ENCODE data around the gene CDKN1B.

The CDKN1B gene

GRCh38 chr12:12725956-12726554 is 8.9 kb downstream of the CDKN1B start:
- TF ChIP-seq CTCF (IDR thresholded peaks at IDR 0.05; ENCODE audit: low read depth, low read length, missing control alignments), result no peak
- DNase-seq (ENCODE audit: extremely low read depth, low read depth), result no peak
- peak overlapping the region; percentile 89 for H3K4me3 ChIP-seq (replicated peaks; ENCODE audit: low read depth, low read length)

DNA sequence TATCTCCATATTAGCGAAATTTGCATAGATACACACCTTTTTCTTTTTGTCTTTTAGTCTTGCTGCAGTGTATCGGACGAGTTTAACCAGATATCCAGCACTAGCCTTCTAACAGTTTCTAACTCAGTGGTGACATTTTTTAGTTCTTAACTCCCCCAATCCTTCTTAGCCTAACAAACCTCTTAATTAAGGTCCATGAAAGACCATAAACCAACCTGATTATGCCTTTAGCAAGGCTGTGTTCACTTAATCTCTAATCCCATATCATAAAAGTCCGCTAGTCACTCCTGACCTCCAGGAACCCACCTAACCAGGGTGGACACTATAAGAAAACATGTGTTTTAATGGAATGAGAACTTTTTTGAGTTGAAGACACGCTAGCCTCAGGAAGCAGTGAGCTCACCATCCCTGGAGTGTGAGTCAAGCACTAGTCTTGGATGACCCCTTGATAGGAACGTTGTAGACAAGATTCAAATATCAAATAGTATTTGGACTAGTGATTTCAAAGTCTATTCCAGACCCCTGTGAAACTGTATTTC is 9.5 kb downstream of the CDKN1B start:
- TF ChIP-seq CTCF (IDR thresholded peaks at IDR 0.05; ENCODE audit: low read depth, low read length, missing control alignments), result no peak
- peak overlapping the region; percentile 89 for H3K4me3 ChIP-seq (replicated peaks; ENCODE audit: low read depth, low read length)
- no peak for DNase-seq (ENCODE audit: extremely low read depth, low read depth)

GRCh38 chr12:12731178-12731577 is 14.0 kb downstream of the CDKN1B start:
- DNase-seq (ENCODE audit: extremely low read depth, low read depth), result no peak
- TF ChIP-seq CTCF (IDR thresholded peaks at IDR 0.05; ENCODE audit: low read depth, low read length, missing control alignments), result no peak
- H3K4me3 ChIP-seq (replicated peaks; ENCODE audit: low read depth, low read length), result no peak overlapping the region

DNA sequence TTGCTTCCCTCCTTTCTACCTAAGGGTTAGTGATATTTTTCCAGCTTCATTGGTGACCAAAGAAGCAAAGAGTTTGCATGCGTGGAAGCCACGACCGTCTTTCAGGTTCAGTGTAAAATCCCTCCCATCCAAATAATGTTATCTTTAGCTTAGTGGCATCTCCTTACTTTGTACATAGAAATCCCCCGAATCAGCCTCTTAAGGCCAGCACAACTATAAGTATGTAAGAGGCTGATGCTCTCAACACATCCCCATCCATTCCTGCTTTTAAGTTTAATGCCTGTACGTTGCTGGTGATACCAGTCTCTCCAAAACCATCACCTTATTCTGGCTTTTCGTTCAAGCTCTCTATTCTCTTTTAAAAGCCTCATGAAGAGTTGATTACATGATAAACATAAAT is 14.6 kb downstream of the CDKN1B start:
- DNase-seq (ENCODE audit: extremely low read depth, low read depth), result no peak
- no peak for TF ChIP-seq CTCF (IDR thresholded peaks at IDR 0.05; ENCODE audit: low read depth, low read length, missing control alignments)
- no peak overlapping the region for H3K4me3 ChIP-seq (replicated peaks; ENCODE audit: low read depth, low read length)

GRCh38 chr12:12733118-12733517 is 15.9 kb downstream of the CDKN1B start:
- TF ChIP-seq CTCF (IDR thresholded peaks at IDR 0.05; ENCODE audit: low read depth, low read length, missing control alignments), result no peak
- no peak for DNase-seq (ENCODE audit: extremely low read depth, low read depth)
- H3K4me3 ChIP-seq (replicated peaks; ENCODE audit: low read depth, low read length), result no peak overlapping the region

DNA sequence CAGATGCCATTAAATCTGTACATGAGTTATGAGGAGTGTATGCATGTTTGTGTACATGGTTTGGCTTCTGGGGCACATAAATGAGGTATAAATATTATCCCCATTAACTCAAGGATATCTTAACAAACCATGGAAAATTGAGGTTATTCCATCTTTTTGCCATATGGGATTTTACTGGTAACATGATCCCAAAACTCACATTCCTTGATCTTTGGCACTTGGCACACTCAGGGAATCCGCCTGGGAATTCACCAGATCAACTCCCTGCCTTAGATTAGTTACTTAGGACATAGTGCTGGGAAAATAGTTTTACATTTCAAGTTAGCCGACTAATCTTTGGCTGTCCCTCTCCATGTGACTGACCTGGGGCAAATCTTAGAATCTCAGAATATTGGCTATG is 16.9 kb downstream of the CDKN1B start:
- peak overlapping the region; percentile 30; the same call in 1 of the 2 replicates for H3K4me3 ChIP-seq (replicated peaks; ENCODE audit: low read depth, low read length)
- TF ChIP-seq CTCF (IDR thresholded peaks at IDR 0.05; ENCODE audit: low read depth, low read length, missing control alignments), result no peak
- peak; percentile 92 for DNase-seq (ENCODE audit: extremely low read depth, low read depth)
